Liver (tissue), 9 donors: ENCODE data around the gene OR4D9. TPM values are rescaled to one million over a fixed set of nuclear protein-coding genes. Genes with fewer than 3 reads are reported as not detected.

Experiments
- DNase-seq: peaks from one replicate; pipeline ENCODE4 v3.0.0-alpha.2; 2017; ENCODE audit warnings: low spot score
- H3K27ac ChIP-seq, 2 donors: one replicate each; pipeline ENCODE4 v1.7.0; 2013; ENCODE audit warnings: inconsistent platforms in 2 of 2, low read length in 2 of 2, control low read depth in 1 of 2, low read depth in 1 of 2, mild to moderate bottlenecking in 1 of 2
- H3K27me3 ChIP-seq, 4 donors: one replicate each; pipeline versions ENCODE4 v1.6.1 to v1.7.0; 2013; ENCODE audit warnings: low read length in 3 of 4, inconsistent platforms in 1 of 4, mild to moderate bottlenecking in 1 of 4, moderate library complexity in 1 of 4; ENCODE audit not compliant: control insufficient read depth in 4 of 4, insufficient read depth in 4 of 4
- H3K36me3 ChIP-seq, 4 donors: one replicate each; pipeline versions ENCODE4 v1.6.1 to v1.7.0; 2013; ENCODE audit warnings: low read length in 3 of 4, mild to moderate bottlenecking in 3 of 4, low read depth in 1 of 4, moderate library complexity in 1 of 4; ENCODE audit not compliant: control insufficient read depth in 4 of 4, insufficient read depth in 3 of 4
- H3K4me1 ChIP-seq, 4 donors: one replicate each; pipeline versions ENCODE4 v1.6.1 to v1.7.0; 2013; ENCODE audit warnings: low read length in 3 of 4, mild to moderate bottlenecking in 3 of 4, moderate library complexity in 1 of 4; ENCODE audit not compliant: control insufficient read depth in 4 of 4, insufficient read depth in 4 of 4
- H3K4me3 ChIP-seq, 3 donors: one replicate each; pipeline versions ENCODE4 v1.6.1 to v1.7.0; 2013; ENCODE audit warnings: low read length in 3 of 3, control low read depth in 1 of 3, low read depth in 1 of 3, mild to moderate bottlenecking in 1 of 3
- H3K9ac ChIP-seq, 2 donors: one replicate each; pipeline ENCODE4 v1.7.0; 2013; ENCODE audit warnings: low read length in 2 of 2, mild to moderate bottlenecking in 2 of 2, moderate library complexity in 2 of 2, control low read depth in 1 of 2, low read depth in 1 of 2
- H3K9me3 ChIP-seq, 4 donors: one replicate each; pipeline versions ENCODE4 v1.6.1 to v1.7.0; 2013; ENCODE audit warnings: low read length in 3 of 4; ENCODE audit not compliant: control insufficient read depth in 4 of 4
- GABPA ChIP-seq, 2 donors: IDR thresholded peaks in 1 of 2; conservative IDR thresholded peaks in 1 of 2; 2 replicates each; pipeline ENCODE4 v1.6.1; 2016; ENCODE audit warnings: antibody characterized with exemption in 2 of 2, mild to moderate bottlenecking in 1 of 2, moderate library complexity in 1 of 2
- HNF4A ChIP-seq, 2 donors: conservative IDR thresholded peaks; 2 replicates each; pipeline ENCODE4 v1.6.1; 2016; ENCODE audit warnings: antibody characterized with exemption in 2 of 2, mild to moderate bottlenecking in 2 of 2
- HNF4G ChIP-seq: IDR thresholded peaks from 2 replicates; pipeline ENCODE4 v1.6.1; 2016; ENCODE audit warnings: antibody characterized with exemption
- NR2F2 ChIP-seq: IDR thresholded peaks from 2 replicates; pipeline ENCODE4 v1.6.1; 2016; ENCODE audit warnings: antibody characterized with exemption
- RAD21 ChIP-seq, 2 donors: IDR thresholded peaks; 2 replicates each; pipeline ENCODE4 v1.6.1; 2016; ENCODE audit warnings: antibody characterized with exemption in 2 of 2, mild to moderate bottlenecking in 2 of 2
- SP1 ChIP-seq: IDR thresholded peaks from 2 replicates; pipeline ENCODE4 v1.6.1; 2018; ENCODE audit warnings: antibody characterized with exemption, mild to moderate bottlenecking
- TAF1 ChIP-seq: conservative IDR thresholded peaks from 2 replicates; pipeline ENCODE4 v1.6.1; 2016; ENCODE audit warnings: antibody characterized with exemption, mild to moderate bottlenecking
- WGBS: extraction: QIAGEN DNeasy Blood & Tissue Kit; methylation state at CpG from one replicate; pipeline ENCODE4 v1.1.7; 2013; 5-methylcytosine and 5-hydroxymethylcytosine counted together
- polyA plus RNA-seq, 2 donors: library from polyadenylated mRNA; stranded (reverse) in 1 of 2; unstranded in 1 of 2; fragments of 200-250 nt in 1 of 2; fragments of >200 nt in 1 of 2; fragmentation: Nextera tagmentation in 1 of 2; extraction: Ambion mirVana in 1 of 2; gene quantifications; one replicate each; pipeline versions ENCODE4 v1.2.1 to v1.2.3, GENCODE V29; 2013 to 2015
- total RNA-seq, 2 donors: library from RNA; depleted of rRNA; stranded (reverse); fragments of >200 nt; gene quantifications; one replicate each; pipeline ENCODE4 v1.2.3, GENCODE V29; 2014
- TF ChIP-seq, protein P1 (sequence below): IDR thresholded peaks from 2 replicates; pipeline ENCODE4 v1.6.1; 2016; ENCODE audit warnings: antibody characterized with exemption, mild to moderate bottlenecking
- TF ChIP-seq, protein P2 (sequence below): fragments of 150-350 bp; IDR thresholded peaks from 2 replicates; pipeline ENCODE4 v1.5.1; 2017; ENCODE audit warnings: improper control_type of control experiment, low read depth, low read length; ENCODE audit not compliant: missing input control
- donor health status: healthy.
- donor health status: healthy.
- donor health status: healthy.
- donor health status: healthy.
- donor health status: healthy.

The OR4D9 gene
- total and polyA plus RNA-seq, 4 donors = not detected

DNA sequence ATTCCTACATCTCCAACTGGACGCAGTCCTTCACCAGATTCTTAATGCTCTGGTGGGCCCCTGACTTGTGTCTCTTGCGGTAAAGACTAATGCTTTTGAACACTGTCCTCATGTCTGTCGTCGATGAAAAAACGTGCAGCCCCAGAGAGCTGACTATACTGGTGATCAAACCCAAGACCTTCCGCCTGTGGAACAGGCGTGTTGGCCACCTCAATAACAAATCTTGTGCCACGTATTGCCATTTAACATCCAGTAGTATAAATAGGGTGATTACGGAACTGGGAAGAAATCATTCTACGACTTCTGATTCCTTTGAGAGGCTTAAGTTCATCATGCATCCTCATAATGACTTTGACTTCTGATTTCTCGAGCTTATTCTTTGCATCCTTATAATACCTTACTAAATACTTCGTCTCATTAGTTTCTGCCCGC, 45.6 kb downstream of the OR4D9 start:
- H3K4me3 ChIP-seq = no peak overlapping the region
- TF ChIP-seq, protein P1, sequence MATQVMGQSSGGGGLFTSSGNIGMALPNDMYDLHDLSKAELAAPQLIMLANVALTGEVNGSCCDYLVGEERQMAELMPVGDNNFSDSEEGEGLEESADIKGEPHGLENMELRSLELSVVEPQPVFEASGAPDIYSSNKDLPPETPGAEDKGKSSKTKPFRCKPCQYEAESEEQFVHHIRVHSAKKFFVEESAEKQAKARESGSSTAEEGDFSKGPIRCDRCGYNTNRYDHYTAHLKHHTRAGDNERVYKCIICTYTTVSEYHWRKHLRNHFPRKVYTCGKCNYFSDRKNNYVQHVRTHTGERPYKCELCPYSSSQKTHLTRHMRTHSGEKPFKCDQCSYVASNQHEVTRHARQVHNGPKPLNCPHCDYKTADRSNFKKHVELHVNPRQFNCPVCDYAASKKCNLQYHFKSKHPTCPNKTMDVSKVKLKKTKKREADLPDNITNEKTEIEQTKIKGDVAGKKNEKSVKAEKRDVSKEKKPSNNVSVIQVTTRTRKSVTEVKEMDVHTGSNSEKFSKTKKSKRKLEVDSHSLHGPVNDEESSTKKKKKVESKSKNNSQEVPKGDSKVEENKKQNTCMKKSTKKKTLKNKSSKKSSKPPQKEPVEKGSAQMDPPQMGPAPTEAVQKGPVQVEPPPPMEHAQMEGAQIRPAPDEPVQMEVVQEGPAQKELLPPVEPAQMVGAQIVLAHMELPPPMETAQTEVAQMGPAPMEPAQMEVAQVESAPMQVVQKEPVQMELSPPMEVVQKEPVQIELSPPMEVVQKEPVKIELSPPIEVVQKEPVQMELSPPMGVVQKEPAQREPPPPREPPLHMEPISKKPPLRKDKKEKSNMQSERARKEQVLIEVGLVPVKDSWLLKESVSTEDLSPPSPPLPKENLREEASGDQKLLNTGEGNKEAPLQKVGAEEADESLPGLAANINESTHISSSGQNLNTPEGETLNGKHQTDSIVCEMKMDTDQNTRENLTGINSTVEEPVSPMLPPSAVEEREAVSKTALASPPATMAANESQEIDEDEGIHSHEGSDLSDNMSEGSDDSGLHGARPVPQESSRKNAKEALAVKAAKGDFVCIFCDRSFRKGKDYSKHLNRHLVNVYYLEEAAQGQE = no peak
- TF ChIP-seq NR2F2 = no peak
- TF ChIP-seq, protein P2, sequence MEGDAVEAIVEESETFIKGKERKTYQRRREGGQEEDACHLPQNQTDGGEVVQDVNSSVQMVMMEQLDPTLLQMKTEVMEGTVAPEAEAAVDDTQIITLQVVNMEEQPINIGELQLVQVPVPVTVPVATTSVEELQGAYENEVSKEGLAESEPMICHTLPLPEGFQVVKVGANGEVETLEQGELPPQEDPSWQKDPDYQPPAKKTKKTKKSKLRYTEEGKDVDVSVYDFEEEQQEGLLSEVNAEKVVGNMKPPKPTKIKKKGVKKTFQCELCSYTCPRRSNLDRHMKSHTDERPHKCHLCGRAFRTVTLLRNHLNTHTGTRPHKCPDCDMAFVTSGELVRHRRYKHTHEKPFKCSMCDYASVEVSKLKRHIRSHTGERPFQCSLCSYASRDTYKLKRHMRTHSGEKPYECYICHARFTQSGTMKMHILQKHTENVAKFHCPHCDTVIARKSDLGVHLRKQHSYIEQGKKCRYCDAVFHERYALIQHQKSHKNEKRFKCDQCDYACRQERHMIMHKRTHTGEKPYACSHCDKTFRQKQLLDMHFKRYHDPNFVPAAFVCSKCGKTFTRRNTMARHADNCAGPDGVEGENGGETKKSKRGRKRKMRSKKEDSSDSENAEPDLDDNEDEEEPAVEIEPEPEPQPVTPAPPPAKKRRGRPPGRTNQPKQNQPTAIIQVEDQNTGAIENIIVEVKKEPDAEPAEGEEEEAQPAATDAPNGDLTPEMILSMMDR = no peak
- TF ChIP-seq TAF1 = no peak
- no peak for TF ChIP-seq HNF4A (conservative IDR thresholded peaks at IDR 0.05)
- H3K36me3 ChIP-seq = no peaks in the 10 kb centered on the region
- H3K27me3 ChIP-seq = no peaks in the 10 kb centered on the region
- no peak overlapping the region for H3K27ac ChIP-seq
- no peak for DNase-seq
- H3K9me3 ChIP-seq = peaks cover 0 to 9% (median 0%) of the 10 kb centered on the region in 4 donors
- WGBS = 22% methylated on average over 13 of the region's 13 CpGs
- peaks cover 0 to 21% (median 6%) of the 10 kb centered on the region in 4 donors for H3K4me1 ChIP-seq
- H3K9ac ChIP-seq = no peak overlapping the region

DNA sequence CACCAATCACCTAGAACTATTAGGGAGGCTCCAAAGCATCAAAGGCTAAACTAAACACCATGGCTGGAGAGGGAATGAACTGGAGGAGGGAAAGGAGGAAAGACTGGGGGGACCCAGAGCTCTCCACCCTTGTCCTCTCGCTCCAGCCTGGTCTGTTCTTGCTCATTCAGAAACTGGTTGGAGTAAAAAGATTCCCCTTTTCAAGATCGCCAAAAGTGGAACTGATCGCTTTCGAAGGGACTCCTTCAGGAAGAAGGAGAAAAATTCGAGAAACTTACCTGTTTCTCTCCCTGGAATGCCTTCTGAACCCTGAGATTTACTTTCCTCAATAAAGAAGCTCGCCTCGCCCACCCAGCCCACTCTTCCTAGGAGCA, 46.9 kb downstream of the OR4D9 start:
- no peak overlapping the region for H3K9ac ChIP-seq
- peaks cover 0 to 20% (median 6%) of the 10 kb centered on the region in 4 donors for H3K4me1 ChIP-seq
- no peak overlapping the region for H3K27ac ChIP-seq
- no peaks in the 10 kb centered on the region for H3K36me3 ChIP-seq
- peaks cover 0 to 9% (median 0%) of the 10 kb centered on the region in 4 donors for H3K9me3 ChIP-seq
- TF ChIP-seq HNF4G = no peak
- TF ChIP-seq SP1 = no peak
- TF ChIP-seq, protein P2 = no peak
- no peak for TF ChIP-seq RAD21 (IDR thresholded peaks at IDR 0.05)
- no peak overlapping the region for H3K4me3 ChIP-seq
- H3K27me3 ChIP-seq = no peaks in the 10 kb centered on the region
- DNase-seq = no peak
- WGBS = 58% methylated on average over 7 of the region's 7 CpGs

DNA sequence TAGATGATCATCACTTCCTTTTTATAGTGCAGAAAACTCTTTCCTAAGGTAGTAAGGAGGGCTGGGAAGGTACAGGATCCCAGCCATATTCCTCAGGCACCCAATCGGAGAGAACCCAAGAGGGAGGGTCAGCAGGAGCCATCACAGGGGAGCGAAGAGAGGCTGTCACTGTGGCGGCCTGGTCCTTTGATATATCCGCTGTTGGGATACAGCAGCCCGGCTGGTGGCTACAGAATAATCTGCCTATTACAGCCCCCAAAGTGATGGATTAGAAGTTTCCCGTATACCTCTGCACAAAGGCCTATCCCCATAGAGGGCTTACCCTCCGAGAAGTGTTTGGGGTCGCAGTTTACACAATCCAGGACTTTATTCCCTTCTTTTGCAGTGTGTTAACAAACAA, 48.5 kb downstream of the OR4D9 start:
- H3K4me3 ChIP-seq = no peak overlapping the region
- H3K9ac ChIP-seq = no peak overlapping the region
- H3K36me3 ChIP-seq = no peaks in the 10 kb centered on the region
- no peak for DNase-seq
- no peaks in the 10 kb centered on the region for H3K27me3 ChIP-seq
- H3K27ac ChIP-seq = no peak overlapping the region
- 34% methylated on average over 8 of the region's 8 CpGs for WGBS
- peaks cover 0 to 20% (median 6%) of the 10 kb centered on the region in 4 donors for H3K4me1 ChIP-seq
- peaks cover 0 to 9% (median 0%) of the 10 kb centered on the region in 4 donors for H3K9me3 ChIP-seq
- TF ChIP-seq GABPA (IDR thresholded peaks at IDR 0.05 in 1 of 2, conservative IDR thresholded peaks at IDR 0.05 in 1 of 2) (no peak), SP1 (no peak)
